Measurements from ENCODE around the gene RASGRP4.

RASGRP4 gene

DNA sequence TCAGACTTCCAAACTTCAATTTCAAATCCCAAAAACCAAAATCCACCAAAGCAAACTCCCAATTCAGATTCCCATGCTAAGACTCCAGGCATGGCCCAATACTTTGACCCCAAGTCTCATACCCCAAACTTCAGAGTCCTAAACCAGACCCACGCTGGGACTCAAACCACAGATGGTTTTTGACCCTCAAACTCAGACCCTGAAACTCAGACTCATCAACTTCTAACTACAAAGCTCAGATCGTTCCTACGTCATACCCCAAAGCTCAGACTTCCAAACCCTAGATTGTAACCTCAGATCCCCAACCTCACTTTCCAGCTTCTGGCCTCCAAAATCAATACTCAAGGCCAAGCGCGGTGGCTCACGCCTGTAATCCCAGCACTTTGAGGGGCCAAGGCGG, 19.3 kb upstream of the RASGRP4 start:
- Histone ChIP-seq H2AFZ (ENCODE audit: insufficient read depth, low read length, poor library complexity) (no peak overlapping the region), H3K36me3 (ENCODE audit: control insufficient read depth in 1 of 2, insufficient read depth in 2 of 2, low read length in 2 of 2) (no peaks in the 10 kb centered on the region), H3K14ac (ENCODE audit: low read length) (no peak overlapping the region), H3K27ac (ENCODE audit: low read depth, low read length) (no peak overlapping the region), H3K4me2 (ENCODE audit: low read length) (no peak overlapping the region), H3K79me1 (ENCODE audit: low read length) (no peaks in the 10 kb centered on the region), H3K23ac (ENCODE audit: low read length) (no peak overlapping the region), H3K9me3 (ENCODE audit: insufficient read depth, low read depth, low read length) (peaks cover 2% of the 10 kb centered on the region), H2BK120ac (ENCODE audit: insufficient read depth, low read length, poor library complexity) (no peak overlapping the region), H2AK5ac (ENCODE audit: low read length) (no peak overlapping the region), H2BK12ac (ENCODE audit: low read length) (no peak overlapping the region), H3K4me1 (ENCODE audit: control insufficient read depth in 1 of 2, insufficient read depth in 2 of 2, low read length in 2 of 2) (no peaks in the 10 kb centered on the region), H4K12ac (ENCODE audit: low read depth, low read length) (no peak overlapping the region), H3K4ac (ENCODE audit: low read depth, low read length) (no peak overlapping the region), H3K27me3 (ENCODE audit: insufficient read depth, low read length) (no peaks in the 10 kb centered on the region), H3K79me2 (ENCODE audit: control insufficient read depth, insufficient read depth, low read length, poor library complexity) (no peaks in the 10 kb centered on the region), H3K4me3 (ENCODE audit: low read depth, low read length) (no peak overlapping the region), H4K91ac (ENCODE audit: low read depth, low read length) (no peak overlapping the region), H3K18ac (ENCODE audit: low read length) (no peak overlapping the region), H4K8ac (ENCODE audit: low read depth, low read length) (no peak overlapping the region), H2BK5ac (ENCODE audit: low read depth, low read length, poor library complexity) (no peak overlapping the region), H3K9ac (ENCODE audit: low read length) (no peak overlapping the region)
- no CpG with 5 or more reads among the region's 7 CpGs for WGBS (ENCODE audit: extremely low coverage, insufficient coverage, insufficient read length)
- no peak for DNase-seq

DNA sequence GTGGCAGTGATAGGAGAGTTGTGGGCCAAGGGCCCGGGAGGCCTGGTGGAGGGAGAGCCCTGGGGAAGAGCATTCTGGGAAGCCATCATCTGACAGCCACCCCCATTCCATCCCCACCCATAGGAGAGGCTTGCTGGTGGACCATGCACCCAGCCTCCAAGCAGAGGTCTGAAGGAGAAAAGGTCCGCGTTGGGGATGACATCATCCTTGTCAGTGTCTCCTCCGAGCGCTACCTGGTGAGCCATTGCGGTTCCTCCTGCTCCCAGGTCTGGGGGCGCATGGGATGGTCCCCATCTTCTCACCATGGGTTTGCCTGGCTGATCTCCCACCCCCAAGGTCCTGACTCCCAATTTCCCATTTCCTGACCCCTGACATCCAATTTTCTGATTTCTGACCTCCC, 18.0 kb upstream of the RASGRP4 start:
- Histone ChIP-seq H2BK12ac (ENCODE audit: low read length) (no peak overlapping the region), H3K9me3 (ENCODE audit: insufficient read depth, low read depth, low read length) (peaks cover 2% of the 10 kb centered on the region), H3K4me2 (ENCODE audit: low read length) (no peak overlapping the region), H2BK5ac (ENCODE audit: low read depth, low read length, poor library complexity) (no peak overlapping the region), H2AFZ (ENCODE audit: insufficient read depth, low read length, poor library complexity) (no peak overlapping the region), H4K91ac (ENCODE audit: low read depth, low read length) (no peak overlapping the region), H3K79me1 (ENCODE audit: low read length) (no peaks in the 10 kb centered on the region), H3K18ac (ENCODE audit: low read length) (no peak overlapping the region), H3K14ac (ENCODE audit: low read length) (no peak overlapping the region), H4K12ac (ENCODE audit: low read depth, low read length) (no peak overlapping the region), H2BK120ac (ENCODE audit: insufficient read depth, low read length, poor library complexity) (no peak overlapping the region), H3K4me3 (ENCODE audit: low read depth, low read length) (no peak overlapping the region), H2AK5ac (ENCODE audit: low read length) (no peak overlapping the region), H3K27me3 (ENCODE audit: insufficient read depth, low read length) (no peaks in the 10 kb centered on the region), H3K4me1 (ENCODE audit: control insufficient read depth in 1 of 2, insufficient read depth in 2 of 2, low read length in 2 of 2) (no peaks in the 10 kb centered on the region), H4K8ac (ENCODE audit: low read depth, low read length) (no peak overlapping the region), H3K4ac (ENCODE audit: low read depth, low read length) (no peak overlapping the region), H3K23ac (ENCODE audit: low read length) (no peak overlapping the region), H3K36me3 (ENCODE audit: control insufficient read depth in 1 of 2, insufficient read depth in 2 of 2, low read length in 2 of 2) (no peaks in the 10 kb centered on the region), H3K27ac (ENCODE audit: low read depth, low read length) (no peak overlapping the region), H3K79me2 (ENCODE audit: control insufficient read depth, insufficient read depth, low read length, poor library complexity) (no peaks in the 10 kb centered on the region), H3K9ac (ENCODE audit: low read length) (no peak overlapping the region)
- no CpG with 5 or more reads among the region's 7 CpGs for whole genome bisulfite sequencing (ENCODE audit: extremely low coverage, insufficient coverage, insufficient read length)
- no peak for DNase-seq

DNA sequence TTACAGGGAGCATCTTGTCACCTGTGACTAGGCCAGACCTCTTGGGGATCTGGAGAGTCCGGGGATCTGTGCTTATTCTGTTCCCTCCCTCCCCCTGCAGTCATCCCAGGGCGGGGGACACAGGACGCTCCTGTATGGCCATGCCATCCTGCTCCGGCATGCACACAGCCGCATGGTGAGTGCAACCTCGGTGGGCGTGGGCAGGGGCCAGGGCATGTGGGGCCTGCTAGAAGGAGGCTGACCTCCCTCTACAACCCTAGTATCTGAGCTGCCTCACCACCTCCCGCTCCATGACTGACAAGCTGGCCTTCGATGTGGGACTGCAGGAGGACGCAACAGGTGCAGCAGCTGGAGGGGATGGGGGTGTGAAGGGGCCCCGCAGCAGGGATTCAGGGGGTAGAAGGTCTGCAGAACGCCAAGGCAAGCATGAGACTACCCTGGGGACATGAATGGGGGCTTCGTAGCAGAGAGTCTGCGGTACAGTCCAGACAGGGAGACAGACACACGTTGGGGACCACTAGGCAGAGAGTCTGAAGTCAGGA, 17.5 kb upstream of the RASGRP4 start:
- H3K4me3 ChIP-seq (ENCODE audit: low read depth, low read length), result no peak overlapping the region
- H3K9me3 ChIP-seq (ENCODE audit: insufficient read depth, low read depth, low read length), result peaks cover 2% of the 10 kb centered on the region
- no peaks in the 10 kb centered on the region for H3K4me1 ChIP-seq (ENCODE audit: control insufficient read depth in 1 of 2, insufficient read depth in 2 of 2, low read length in 2 of 2)
- no peaks in the 10 kb centered on the region for H3K36me3 ChIP-seq (ENCODE audit: control insufficient read depth in 1 of 2, insufficient read depth in 2 of 2, low read length in 2 of 2)
- WGBS (ENCODE audit: extremely low coverage, insufficient coverage, insufficient read length), result no CpG with 5 or more reads among the region's 15 CpGs
- no peak overlapping the region for H3K4me2 ChIP-seq (ENCODE audit: low read length)
- no peak overlapping the region for H4K8ac ChIP-seq (ENCODE audit: low read depth, low read length)
- no peak overlapping the region for H4K12ac ChIP-seq (ENCODE audit: low read depth, low read length)
- no peak for DNase-seq
- H2BK120ac ChIP-seq (ENCODE audit: insufficient read depth, low read length, poor library complexity), result no peak overlapping the region
- no peak overlapping the region for H2AFZ ChIP-seq (ENCODE audit: insufficient read depth, low read length, poor library complexity)
- H2BK12ac ChIP-seq (ENCODE audit: low read length), result no peak overlapping the region
- H3K14ac ChIP-seq (ENCODE audit: low read length), result no peak overlapping the region
- no peak overlapping the region for H2BK5ac ChIP-seq (ENCODE audit: low read depth, low read length, poor library complexity)
- no peak overlapping the region for H4K91ac ChIP-seq (ENCODE audit: low read depth, low read length)
- H3K79me2 ChIP-seq (ENCODE audit: control insufficient read depth, insufficient read depth, low read length, poor library complexity), result no peaks in the 10 kb centered on the region
- no peaks in the 10 kb centered on the region for H3K79me1 ChIP-seq (ENCODE audit: low read length)
- no peak overlapping the region for H2AK5ac ChIP-seq (ENCODE audit: low read length)
- H3K9ac ChIP-seq (ENCODE audit: low read length), result peak overlapping the region; percentile 30
- no peak overlapping the region for H3K18ac ChIP-seq (ENCODE audit: low read length)
- H3K27me3 ChIP-seq (ENCODE audit: insufficient read depth, low read length), result no peaks in the 10 kb centered on the region
- no peak overlapping the region for H3K23ac ChIP-seq (ENCODE audit: low read length)
- H3K4ac ChIP-seq (ENCODE audit: low read depth, low read length), result no peak overlapping the region
- no peak overlapping the region for H3K27ac ChIP-seq (ENCODE audit: low read depth, low read length)

DNA sequence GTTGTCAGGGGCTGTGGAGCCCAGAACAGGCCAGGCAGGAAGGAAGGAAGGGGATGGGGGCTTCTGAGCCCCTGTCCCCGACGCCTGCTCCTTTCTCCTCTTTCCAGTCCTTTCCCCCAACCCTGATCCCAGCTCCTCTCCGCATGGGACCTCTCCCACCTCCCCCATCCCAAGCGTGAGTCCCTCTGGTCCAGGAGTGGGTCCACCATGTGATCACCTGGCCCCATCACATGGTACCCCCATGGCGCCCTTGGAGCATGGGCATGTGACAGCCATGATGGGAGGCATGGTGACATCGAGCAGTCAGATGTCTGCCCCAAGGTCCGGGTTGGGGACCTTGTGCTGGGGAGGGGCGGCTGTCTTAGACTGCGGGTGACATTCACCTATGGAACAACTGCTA, 16.7 kb upstream of the RASGRP4 start:
- H3K36me3 ChIP-seq (ENCODE audit: control insufficient read depth in 1 of 2, insufficient read depth in 2 of 2, low read length in 2 of 2), result no peaks in the 10 kb centered on the region
- no peak overlapping the region for H3K23ac ChIP-seq (ENCODE audit: low read length)
- H3K14ac ChIP-seq (ENCODE audit: low read length), result no peak overlapping the region
- H2BK5ac ChIP-seq (ENCODE audit: low read depth, low read length, poor library complexity), result no peak overlapping the region
- peaks cover 2% of the 10 kb centered on the region for H3K9me3 ChIP-seq (ENCODE audit: insufficient read depth, low read depth, low read length)
- H2AK5ac ChIP-seq (ENCODE audit: low read length), result no peak overlapping the region
- no peak for DNase-seq
- H4K12ac ChIP-seq (ENCODE audit: low read depth, low read length), result no peak overlapping the region
- no peak overlapping the region for H4K8ac ChIP-seq (ENCODE audit: low read depth, low read length)
- no peak overlapping the region for H3K4ac ChIP-seq (ENCODE audit: low read depth, low read length)
- H3K27me3 ChIP-seq (ENCODE audit: insufficient read depth, low read length), result no peaks in the 10 kb centered on the region
- no peak overlapping the region for H3K18ac ChIP-seq (ENCODE audit: low read length)
- no peaks in the 10 kb centered on the region for H3K79me1 ChIP-seq (ENCODE audit: low read length)
- no peak overlapping the region for H2BK120ac ChIP-seq (ENCODE audit: insufficient read depth, low read length, poor library complexity)
- H3K4me1 ChIP-seq (ENCODE audit: control insufficient read depth in 1 of 2, insufficient read depth in 2 of 2, low read length in 2 of 2), result no peaks in the 10 kb centered on the region
- H2BK12ac ChIP-seq (ENCODE audit: low read length), result no peak overlapping the region
- H4K91ac ChIP-seq (ENCODE audit: low read depth, low read length), result no peak overlapping the region
- no peak overlapping the region for H3K4me2 ChIP-seq (ENCODE audit: low read length)
- H3K27ac ChIP-seq (ENCODE audit: low read depth, low read length), result no peak overlapping the region
- no peak overlapping the region for H2AFZ ChIP-seq (ENCODE audit: insufficient read depth, low read length, poor library complexity)
- H3K4me3 ChIP-seq (ENCODE audit: low read depth, low read length), result no peak overlapping the region
- no peak overlapping the region for H3K9ac ChIP-seq (ENCODE audit: low read length)
- no CpG with 5 or more reads among the region's 9 CpGs for WGBS (ENCODE audit: extremely low coverage, insufficient coverage, insufficient read length)
- H3K79me2 ChIP-seq (ENCODE audit: control insufficient read depth, insufficient read depth, low read length, poor library complexity), result no peaks in the 10 kb centered on the region
